Colonic mucosa (tissue), 4 donors: Measurements from ENCODE around the gene MYH16. TPM values are rescaled to one million over a fixed set of nuclear protein-coding genes. Genes with fewer than 3 reads are reported as not detected.
"Not testable (repeated sequence)": the region's sequence is repeated elsewhere in the genome, so short reads cannot be mapped to it uniquely, and the experiment has no call there.

Experiments used
- DNase-seq: peaks from one replicate; pipeline ENCODE4 v3.0.0-alpha.2; 2020
- H3K27ac ChIP-seq: fragments of 200-600 bp; one replicate; pipeline ENCODE4 v1.8.0; 2021
- H3K27me3 ChIP-seq: fragments of 200-600 bp; one replicate; pipeline ENCODE4 v1.8.0; 2021
- H3K36me3 ChIP-seq: fragments of 200-600 bp; one replicate; pipeline ENCODE4 v1.8.0; 2021
- H3K4me1 ChIP-seq: fragments of 200-600 bp; one replicate; pipeline ENCODE4 v1.8.0; 2021; ENCODE audit warnings: mild to moderate bottlenecking
- H3K4me3 ChIP-seq: fragments of 200-600 bp; one replicate; pipeline ENCODE4 v1.8.0; 2021
- H3K9ac ChIP-seq, 2 donors: one replicate each; pipeline ENCODE4 v1.7.0; 2013; ENCODE audit warnings: control low read depth in 2 of 2, low read depth in 2 of 2, low read length in 2 of 2
- H3K9me3 ChIP-seq: fragments of 200-600 bp; one replicate; pipeline ENCODE4 v1.8.0; 2021
- intact Hi-C: fragments of 100-400 bp; cut with DNase I; formaldehyde crosslinking; loops from one replicate; pipeline ENCODE4 v1.14.1; 2022
- total RNA-seq, 2 donors: library from RNA; stranded (reverse); fragmentation: NEBNext Ultra II Directional in 1 of 2; extraction: Animal tissue kit (Norgen Biotek cat#: 25700) in 1 of 2; gene quantifications; one replicate each; pipeline ENCODE4 v1.2.1, GENCODE V29; 2021
- TF ChIP-seq, protein P1 (sequence below): fragments of 200-600 bp; IDR thresholded peaks from one replicate; pipeline ENCODE4 v1.8.0; 2022; ENCODE audit warnings: antibody characterized with exemption, mild to moderate bottlenecking
- donor health status: healthy.
- donor health status: DM: no; HTN: no; CAD: no.
- donor health status: DM: no; HTN: no; CAD: no.

Gene MYH16
- total RNA-seq, 2 donors from 2014 or later: not detected

- Histone ChIP-seq H3K9ac (no peak overlapping the region), H3K4me1 (no peaks in the 10 kb centered on the region), H3K27ac (no peak overlapping the region), H3K27me3 (no peaks in the 10 kb centered on the region), H3K9me3 (no peaks in the 10 kb centered on the region), H3K4me3 (no peak overlapping the region), H3K36me3 (no peaks in the 10 kb centered on the region)
- TF ChIP-seq, protein P1, sequence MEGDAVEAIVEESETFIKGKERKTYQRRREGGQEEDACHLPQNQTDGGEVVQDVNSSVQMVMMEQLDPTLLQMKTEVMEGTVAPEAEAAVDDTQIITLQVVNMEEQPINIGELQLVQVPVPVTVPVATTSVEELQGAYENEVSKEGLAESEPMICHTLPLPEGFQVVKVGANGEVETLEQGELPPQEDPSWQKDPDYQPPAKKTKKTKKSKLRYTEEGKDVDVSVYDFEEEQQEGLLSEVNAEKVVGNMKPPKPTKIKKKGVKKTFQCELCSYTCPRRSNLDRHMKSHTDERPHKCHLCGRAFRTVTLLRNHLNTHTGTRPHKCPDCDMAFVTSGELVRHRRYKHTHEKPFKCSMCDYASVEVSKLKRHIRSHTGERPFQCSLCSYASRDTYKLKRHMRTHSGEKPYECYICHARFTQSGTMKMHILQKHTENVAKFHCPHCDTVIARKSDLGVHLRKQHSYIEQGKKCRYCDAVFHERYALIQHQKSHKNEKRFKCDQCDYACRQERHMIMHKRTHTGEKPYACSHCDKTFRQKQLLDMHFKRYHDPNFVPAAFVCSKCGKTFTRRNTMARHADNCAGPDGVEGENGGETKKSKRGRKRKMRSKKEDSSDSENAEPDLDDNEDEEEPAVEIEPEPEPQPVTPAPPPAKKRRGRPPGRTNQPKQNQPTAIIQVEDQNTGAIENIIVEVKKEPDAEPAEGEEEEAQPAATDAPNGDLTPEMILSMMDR: no peak
- DNase-seq: peak; percentile 24
- intact Hi-C loops: no loop called here
These were observed 1.9 kb upstream of the MYH16 start for GRCh38 chr7:99270702-99271101.

DNA sequence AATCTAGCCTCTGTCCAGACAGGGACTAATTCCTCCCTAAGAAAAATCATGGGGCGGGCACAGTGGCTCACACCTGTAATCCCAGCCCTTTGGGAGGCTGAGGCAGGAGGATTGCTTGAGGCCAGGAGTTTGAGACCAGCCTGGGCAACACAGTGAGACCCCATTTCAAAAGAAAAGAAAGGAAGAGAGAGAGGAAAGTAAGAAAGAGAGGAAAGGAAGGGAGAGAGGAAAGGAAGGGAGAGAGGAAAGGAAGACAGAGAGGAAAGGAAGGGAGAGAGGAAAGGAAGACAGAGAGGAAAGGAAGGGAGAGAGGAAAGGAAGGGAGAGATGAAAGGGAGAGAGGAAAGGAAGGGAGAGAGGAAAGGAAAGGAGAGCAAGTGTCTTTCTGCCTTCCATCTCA lies 922 bp downstream of the MYH16 start:
- H3K4me1 ChIP-seq, DNase-seq, intact Hi-C loops, H3K36me3 ChIP-seq, H3K27me3 ChIP-seq, H3K4me3 ChIP-seq, H3K9me3 ChIP-seq, H3K27ac ChIP-seq, H3K9ac ChIP-seq: not testable (repeated sequence)

DNA sequence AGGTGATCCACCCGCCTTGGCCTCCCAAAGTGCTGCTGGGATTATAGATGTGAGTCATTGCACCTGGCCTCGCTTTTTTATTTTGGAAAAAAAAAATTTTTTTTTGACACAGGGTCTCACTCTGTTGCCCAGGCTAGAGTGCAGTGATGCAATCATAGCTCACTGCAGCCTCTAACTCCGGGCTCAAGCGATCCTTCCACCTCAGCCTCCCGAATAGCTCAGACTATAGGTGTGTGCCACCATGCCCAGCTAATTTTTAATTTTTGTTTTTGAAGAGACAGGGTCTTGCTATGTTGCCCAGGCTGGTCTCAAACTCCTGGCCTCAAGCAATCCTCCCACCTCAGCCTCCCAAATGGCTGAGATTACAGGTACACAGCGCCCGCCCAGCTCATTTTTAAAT lies 2.3 kb downstream of the MYH16 start:
- H3K27ac ChIP-seq, H3K27me3 ChIP-seq, H3K4me1 ChIP-seq, H3K9me3 ChIP-seq, H3K36me3 ChIP-seq, intact Hi-C loops, DNase-seq, H3K9ac ChIP-seq, H3K4me3 ChIP-seq: not testable (repeated sequence)

- Histone ChIP-seq H3K4me3 (no peak overlapping the region), H3K4me1 (no peaks in the 10 kb centered on the region), H3K9ac (no peak overlapping the region), H3K27me3 (no peaks in the 10 kb centered on the region), H3K36me3 (no peaks in the 10 kb centered on the region), H3K27ac (no peak overlapping the region), H3K9me3 (no peaks in the 10 kb centered on the region)
- TF ChIP-seq, protein P1: no peak
- no peak for DNase-seq
- intact Hi-C loops: no loop called here
These were observed 2.9 kb downstream of the MYH16 start for GRCh38 chr7:99275496-99275895.

DNA sequence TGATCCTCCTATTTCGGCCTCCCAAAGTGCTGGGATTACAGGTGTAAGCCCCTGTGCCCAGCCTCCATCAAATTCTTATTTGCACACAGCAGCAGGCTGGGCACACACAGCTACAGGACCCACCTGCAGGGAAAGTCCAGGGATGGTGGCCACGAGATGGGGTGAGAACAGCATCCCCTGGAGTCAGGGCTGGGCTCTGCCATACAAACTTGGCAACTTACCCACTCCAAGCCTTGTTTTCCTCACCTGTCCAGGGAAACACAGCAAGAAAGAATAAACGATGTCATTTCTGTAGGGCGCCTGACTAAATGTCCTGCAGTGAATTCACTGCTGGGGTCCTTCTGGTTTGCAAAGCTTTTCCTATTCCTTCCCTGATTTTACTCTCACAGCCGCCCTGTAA lies 5.5 kb downstream of the MYH16 start:
- TF ChIP-seq, protein P1: no peak
- H3K36me3 ChIP-seq: no peaks in the 10 kb centered on the region
- H3K27me3 ChIP-seq: no peaks in the 10 kb centered on the region
- H3K9ac ChIP-seq: no peak overlapping the region
- no peaks in the 10 kb centered on the region for H3K4me1 ChIP-seq
- no peaks in the 10 kb centered on the region for H3K9me3 ChIP-seq
- intact Hi-C loops: no loop called here
- no peak overlapping the region for H3K4me3 ChIP-seq
- no peak overlapping the region for H3K27ac ChIP-seq
- DNase-seq: no peak

DNA sequence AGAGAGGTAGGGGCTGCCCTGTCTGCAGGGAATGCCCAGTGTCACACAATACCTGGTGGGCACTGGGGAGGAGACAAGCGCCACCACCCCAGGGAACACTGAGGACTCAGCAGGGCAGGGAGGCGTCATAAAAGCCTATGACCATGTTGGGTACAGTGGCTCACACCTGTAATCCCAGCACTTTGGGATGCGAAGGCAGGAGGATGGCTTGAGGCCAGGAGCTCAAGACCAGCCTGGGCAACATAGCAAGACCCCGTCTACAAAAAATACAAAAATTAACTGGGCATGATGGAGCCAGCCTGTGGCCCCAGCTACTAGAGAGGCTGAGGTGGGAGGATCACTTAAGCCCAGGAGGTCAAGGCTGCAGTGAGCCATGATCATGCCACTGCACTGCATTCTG lies 11.5 kb downstream of the MYH16 start:
- H3K4me3 ChIP-seq, H3K9me3 ChIP-seq, H3K9ac ChIP-seq, DNase-seq, H3K27me3 ChIP-seq, H3K4me1 ChIP-seq, intact Hi-C loops, H3K27ac ChIP-seq, H3K36me3 ChIP-seq: not testable (repeated sequence)

- TF ChIP-seq, protein P1: no peak
- no peak for DNase-seq
These were observed 15.3 kb downstream of the MYH16 start for GRCh38 chr7:99287779-99288534.

More at GRCh38 chr7:99287779-99288534, 15.3 kb downstream of the MYH16 start:
- H3K4me3 ChIP-seq: no peak overlapping the region
- intact Hi-C loops: no loop called here
- H3K36me3 ChIP-seq: no peaks in the 10 kb centered on the region
- H3K27ac ChIP-seq: no peak overlapping the region
- H3K27me3 ChIP-seq: no peaks in the 10 kb centered on the region
- no peaks in the 10 kb centered on the region for H3K4me1 ChIP-seq
- no peaks in the 10 kb centered on the region for H3K9me3 ChIP-seq
- no peak overlapping the region for H3K9ac ChIP-seq
